DND-41 (cell line): ENCODE measurements around the gene ZNF724.

ENCODE experiments used
- CTCF ChIP-seq: IDR thresholded peaks from 2 replicates; pipeline ENCODE4 v1.5.1; 2012; ENCODE audit warnings: borderline replicate concordance, low read length, moderate library complexity, mild to moderate bottlenecking; ENCODE audit not compliant: poor library complexity, severe bottlenecking; ENCODE audit errors: extremely low read depth
- EZH2 ChIP-seq: IDR thresholded peaks from 3 replicates; pipeline ENCODE4 v1.6.1; 2012; ENCODE audit warnings: borderline replicate concordance, low read depth, mild to moderate bottlenecking, moderate library complexity, low read length, inconsistent platforms; ENCODE audit not compliant: severe bottlenecking

- no peak for TF ChIP-seq CTCF
- no peak for TF ChIP-seq EZH2
Observed at GRCh38 chr19:23249911-23250649, at the start of gene ZNF724.
